Spleen (tissue), 11 donors: ENCODE data around the gene FOXRED1. TPM values are rescaled to one million over a fixed set of nuclear protein-coding genes. Genes with fewer than 3 reads are reported as not detected.

ENCODE experiments used
- DNase-seq: peaks from one replicate; pipeline ENCODE4 v3.0.0-alpha.2; 2020
- H3K27ac ChIP-seq, 8 donors: fragments of 200-600 bp; sonication (generic) in 7 of 8; 1 replicate in 4 of 8; 2 replicates in 4 of 8; pipeline versions ENCODE4 v1.5.0 to v1.8.0; 2016 to 2021; ENCODE audit warnings: inconsistent platforms in 4 of 8, mild to moderate bottlenecking in 4 of 8, moderate library complexity in 1 of 8
- H3K27me3 ChIP-seq, 7 donors: fragments of 200-600 bp; sonication (generic) in 6 of 7; replicated peaks in 1 of 7; 1 replicate in 4 of 7; 2 replicates in 3 of 7; pipeline versions ENCODE4 v1.5.0 to v1.8.0; 2016 to 2021; ENCODE audit warnings: inconsistent platforms in 3 of 7, mild to moderate bottlenecking in 1 of 7
- H3K36me3 ChIP-seq, 6 donors: fragments of 200-600 bp; sonication (generic) in 5 of 6; 1 replicate in 4 of 6; 2 replicates in 2 of 6; pipeline versions ENCODE4 v1.5.0 to v1.8.0; 2016 to 2021; ENCODE audit warnings: inconsistent platforms in 2 of 6
- H3K4me1 ChIP-seq, 6 donors: fragments of 200-600 bp; sonication (generic) in 5 of 6; 1 replicate in 3 of 6; 2 replicates in 3 of 6; pipeline versions ENCODE4 v1.5.0 to v1.8.0; 2016 to 2021; ENCODE audit warnings: inconsistent platforms in 3 of 6
- H3K4me3 ChIP-seq, 8 donors: fragments of 200-600 bp; sonication (generic) in 7 of 8; 1 replicate in 4 of 8; 2 replicates in 4 of 8; pipeline versions ENCODE4 v1.5.0 to v1.8.0; 2016 to 2021; ENCODE audit warnings: inconsistent platforms in 4 of 8, mild to moderate bottlenecking in 4 of 8, moderate library complexity in 2 of 8
- H3K9me3 ChIP-seq, 8 donors: fragments of 200-600 bp; sonication (generic) in 7 of 8; 1 replicate in 4 of 8; 2 replicates in 4 of 8; pipeline versions ENCODE4 v1.5.0 to v1.8.0; 2016 to 2021; ENCODE audit warnings: inconsistent platforms in 4 of 8
- CTCF ChIP-seq, 11 experiments: fragments of 200-600 bp in 7 of 11; fragments of 450-650 bp in 4 of 11; sonication (generic) in 4 of 11; IDR thresholded peaks in 8 of 11; conservative IDR thresholded peaks in 3 of 11; 1 replicate in 7 of 11; 2 replicates in 4 of 11; pipeline versions ENCODE4 v1.4.0 to v1.8.0; 2016 to 2021; ENCODE audit warnings: antibody characterized with exemption in 11 of 11, inconsistent platforms in 4 of 11, mild to moderate bottlenecking in 1 of 11
- POLR2A ChIP-seq, 3 donors: fragments of 450-650 bp; IDR thresholded peaks; one replicate each; pipeline ENCODE4 v1.5.1; 2017; ENCODE audit warnings: antibody characterized with exemption in 3 of 3, mild to moderate bottlenecking in 1 of 3
- POLR2AphosphoS5 ChIP-seq, 3 donors: sonication (generic); formaldehyde crosslinking; IDR thresholded peaks; one replicate each; pipeline ENCODE4 v1.5.1; 2017; ENCODE audit warnings: antibody characterized with exemption in 3 of 3
- WGBS, 5 donors: extraction: QIAGEN DNeasy Blood & Tissue Kit in 3 of 5; methylation state at CpG; one replicate each; pipeline versions ENCODE4 v1.1.5 to v1.1.7; 2013 to 2018; 5-methylcytosine and 5-hydroxymethylcytosine counted together
- intact Hi-C: fragments of 100-400 bp; cut with DNase I; formaldehyde crosslinking; loops from one replicate; pipeline ENCODE4 v1.15.0; 2023; ENCODE audit warnings: low total_unique reads
- polyA plus RNA-seq, 3 donors: library from polyadenylated mRNA; stranded (reverse); fragments of 200-250 nt; gene quantifications; one replicate each; pipeline ENCODE4 v1.2.1, GENCODE V29; 2013
- total RNA-seq, 7 donors: library from RNA; depleted of rRNA in 3 of 7; stranded (reverse); fragments of >200 nt in 3 of 7; fragmentation: NEBNext Ultra II Directional in 4 of 7; extraction: Animal tissue kit (Norgen Biotek cat#: 25700) in 4 of 7; gene quantifications; one replicate each; pipeline versions ENCODE4 v1.1.0 to v1.2.1, GENCODE V29; 2016 to 2021
- donor health status: healthy with polysubstance abuse.
- donor health status: DM: no; HTN: no; CAD: no; lungs with moderate emphysema.
- donor health status: DM: no; HTN: no; CAD: no.
- donor health status: Bipolar disorder and iron deficiency.
- donor health status: healthy.
- donor health status: DM: no; HTN: no; CAD: no.
- donor health status: DM: yes; HTN: yes; CAD: no.

FOXRED1 gene
- total and polyA plus RNA-seq, 10 donors = 20.5 to 48.1 (median 31.5) TPM

- H3K27me3 ChIP-seq = no peaks in the 10 kb centered on the region
- DNase-seq = no peak
- WGBS, 5 donors = 81 to 82% (median 81%) methylated on average over 6 of the region's 6 CpGs
- H3K36me3 ChIP-seq = peaks cover 13 to 62% (median 49%) of the 10 kb centered on the region in 6 donors
- H3K9me3 ChIP-seq = no peaks in the 10 kb centered on the region
- TF ChIP-seq CTCF (IDR thresholded peaks at IDR 0.05 in 8 of 11, conservative IDR thresholded peaks at IDR 0.05 in 3 of 11) (no peak), POLR2AphosphoS5 (IDR thresholded peaks at IDR 0.05) (no peak), POLR2A (IDR thresholded peaks at IDR 0.05) (no peak)
- peak overlapping the region; percentile 86 to 97 (median 92) for H3K27ac ChIP-seq
- intact Hi-C loops = loop anchor here (10.0 kb wide), 1 partner anchor 53 kb away; the partner anchor contains the start of genes FAM118B and RPUSD4
- H3K4me3 ChIP-seq = peak overlapping the region; percentile 72 to 88 (median 78)
- peaks cover 11 to 44% (median 31%) of the 10 kb centered on the region in 6 donors for H3K4me1 ChIP-seq
Measured at GRCh38 chr11:126267650-126268049, 1.3 kb upstream of the FOXRED1 start.

- no peaks in the 10 kb centered on the region for H3K9me3 ChIP-seq
- peaks cover 13 to 62% (median 48%) of the 10 kb centered on the region in 6 donors for H3K36me3 ChIP-seq
- peaks cover 11 to 44% (median 31%) of the 10 kb centered on the region in 6 donors for H3K4me1 ChIP-seq
- H3K4me3 ChIP-seq = peak overlapping the region; percentile 72 to 88 (median 78)
- H3K27ac ChIP-seq = peak overlapping the region; percentile 86 to 97 (median 92)
- intact Hi-C loops = loop anchor here (10.0 kb wide), 1 partner anchor 54 kb away; the partner anchor contains the start of genes FAM118B and RPUSD4
- TF ChIP-seq POLR2AphosphoS5 (IDR thresholded peaks at IDR 0.05) (no peak), CTCF (IDR thresholded peaks at IDR 0.05 in 8 of 11, conservative IDR thresholded peaks at IDR 0.05 in 3 of 11) (no peak), POLR2A (IDR thresholded peaks at IDR 0.05) (no peak)
- no peak for DNase-seq
- no peaks in the 10 kb centered on the region for H3K27me3 ChIP-seq
- WGBS, 5 donors = 0 to 1% (median 1%) methylated on average over 23 of the region's 23 CpGs
Measured at GRCh38 chr11:126268361-126268707, 620 bp upstream of the FOXRED1 start.

GRCh38 chr11:126277322-126277721 is 8.4 kb downstream of the FOXRED1 start:
- Histone ChIP-seq H3K9me3 (no peaks in the 10 kb centered on the region), H3K27ac (no peak overlapping the region), H3K27me3 (no peaks in the 10 kb centered on the region), H3K4me1 (peaks cover 17 to 28% (median 22%) of the 10 kb centered on the region in 6 donors), H3K36me3 (peaks cover 0 to 62% (median 35%) of the 10 kb centered on the region in 6 donors), H3K4me3 (no peak overlapping the region)
- WGBS, 5 donors = 94 to 98% (median 97%) methylated on average over 11 of the region's 11 CpGs
- TF ChIP-seq CTCF (IDR thresholded peaks at IDR 0.05 in 8 of 11, conservative IDR thresholded peaks at IDR 0.05 in 3 of 11) = no peak
- TF ChIP-seq POLR2A (IDR thresholded peaks at IDR 0.05) = no peak
- no peak for TF ChIP-seq POLR2AphosphoS5 (IDR thresholded peaks at IDR 0.05)
- intact Hi-C loops = no loop called here
- no peak for DNase-seq

- H3K4me3 ChIP-seq = no peak overlapping the region
- peaks cover 19 to 32% (median 27%) of the 10 kb centered on the region in 6 donors for H3K4me1 ChIP-seq
- peaks cover 0 to 57% (median 35%) of the 10 kb centered on the region in 6 donors for H3K36me3 ChIP-seq
- no peak for DNase-seq
- no peak overlapping the region for H3K27ac ChIP-seq
- no peaks in the 10 kb centered on the region for H3K9me3 ChIP-seq
- TF ChIP-seq POLR2AphosphoS5 (IDR thresholded peaks at IDR 0.05) (peak in 1 of 3 donors; percentile 22), POLR2A (IDR thresholded peaks at IDR 0.05) (no peak), CTCF (IDR thresholded peaks at IDR 0.05 in 8 of 11, conservative IDR thresholded peaks at IDR 0.05 in 3 of 11) (no peak)
- no peaks in the 10 kb centered on the region for H3K27me3 ChIP-seq
- 88 to 97% (median 96%) methylated on average over 4 of the region's 4 CpGs for WGBS, 5 donors
- intact Hi-C loops = no loop called here
Measured at GRCh38 chr11:126277780-126278179, 8.8 kb downstream of the FOXRED1 start.
